Measurements from ENCODE around the gene SSNA1. TPM values are rescaled to one million over a fixed set of nuclear protein-coding genes. Genes with fewer than 3 reads are reported as not detected.

The SSNA1 gene
- total RNA-seq, 1 donor from 2014 or later: 45.5 TPM

GRCh38 chr9:137152844-137153405 lies 35.6 kb upstream of the SSNA1 start:
- no peak for DNase-seq (ENCODE audit: low read depth)

- no peak for DNase-seq (ENCODE audit: low read depth)
Observed at GRCh38 chr9:137156567-137157375, 31.7 kb upstream of the SSNA1 start.

- no peak for DNase-seq (ENCODE audit: low read depth)
Observed at GRCh38 chr9:137157618-137158415, 30.7 kb upstream of the SSNA1 start.

- no peak for DNase-seq (ENCODE audit: low read depth)
Observed at GRCh38 chr9:137158625-137159024, 29.9 kb upstream of the SSNA1 start.

- no peak for DNase-seq (ENCODE audit: low read depth)
Observed at GRCh38 chr9:137159105-137160053, 29.1 kb upstream of the SSNA1 start.

- DNase-seq (ENCODE audit: low read depth): no peak
Observed at GRCh38 chr9:137160054-137160425, 28.4 kb upstream of the SSNA1 start.

- no peak for DNase-seq (ENCODE audit: low read depth)
Observed at GRCh38 chr9:137160716-137161557, 27.5 kb upstream of the SSNA1 start.

GRCh38 chr9:137161558-137162486 lies 26.7 kb upstream of the SSNA1 start:
- DNase-seq (ENCODE audit: low read depth): no peak

GRCh38 chr9:137162505-137163364 lies 25.7 kb upstream of the SSNA1 start:
- DNase-seq (ENCODE audit: low read depth): no peak

GRCh38 chr9:137163365-137163715 lies 25.1 kb upstream of the SSNA1 start:
- no peak for DNase-seq (ENCODE audit: low read depth)

- DNase-seq (ENCODE audit: low read depth): no peak
Observed at GRCh38 chr9:137163805-137164204, 24.7 kb upstream of the SSNA1 start.

GRCh38 chr9:137164370-137165249 lies 23.9 kb upstream of the SSNA1 start:
- DNase-seq (ENCODE audit: low read depth): no peak

- DNase-seq (ENCODE audit: low read depth): no peak
Observed at GRCh38 chr9:137165250-137165836, 23.1 kb upstream of the SSNA1 start.

GRCh38 chr9:137166380-137167229 lies 21.9 kb upstream of the SSNA1 start:
- no peak for DNase-seq (ENCODE audit: low read depth)

- no peak for DNase-seq (ENCODE audit: low read depth)
Observed at GRCh38 chr9:137167277-137167746, 21.2 kb upstream of the SSNA1 start.
